Stimulated activated CD4-positive, alpha-beta T cell treated with anti-CD3 and anti-CD28 coated beads, TNF-alpha, amount 100 ng/mL, for 1 hour (primary cell): ENCODE data around the gene PHKB.

ENCODE experiments used
- DNase-seq, 3 donors: peaks; one replicate each; pipeline ENCODE4 v3.0.0-alpha.2; 2020; ENCODE audit warnings: low read depth in 3 of 3, low spot score in 1 of 3

Gene PHKB

DNA sequence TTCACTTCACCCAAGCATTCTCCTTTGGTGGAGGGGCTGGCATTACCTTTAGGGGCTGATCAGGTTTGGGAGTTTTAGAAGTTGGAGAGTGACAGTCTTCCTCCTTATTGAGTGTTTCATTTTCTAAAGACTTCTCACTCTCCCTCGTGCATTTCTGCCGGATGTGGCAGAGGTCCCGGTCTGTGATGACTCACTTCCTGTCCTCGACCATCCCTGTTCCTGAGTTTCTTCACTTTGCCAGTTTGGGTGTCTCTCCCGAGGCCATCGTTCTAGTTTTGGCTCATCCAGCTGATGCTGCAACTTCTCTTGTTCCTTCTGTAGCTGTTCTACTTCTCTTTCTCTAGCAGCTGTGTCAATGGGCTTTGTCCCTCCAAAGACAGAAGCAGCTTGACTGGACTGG lies 104.3 kb downstream of the PHKB start:
- no peak for DNase-seq

DNA sequence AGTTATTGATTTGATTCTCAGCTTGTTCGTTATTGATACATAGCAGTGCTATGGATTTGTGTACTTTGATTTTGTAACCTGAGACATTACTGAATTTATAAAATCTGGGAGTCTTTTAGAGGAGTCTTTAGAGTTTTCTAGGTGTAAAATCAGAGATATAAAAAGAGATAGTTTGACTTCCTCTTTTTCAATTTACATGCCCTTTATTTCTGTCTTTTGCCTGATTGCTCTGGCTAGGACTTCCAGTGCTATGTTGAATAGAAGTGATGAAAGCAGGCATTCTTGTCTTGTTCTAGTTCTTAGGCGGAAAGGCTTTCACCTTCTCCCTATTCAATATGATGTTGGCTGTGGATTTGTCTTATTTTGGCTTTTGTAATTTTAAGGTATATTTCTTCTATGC lies 106.2 kb downstream of the PHKB start:
- no peak for DNase-seq

GRCh38 chr16:47568351-47568750 lies 107.2 kb downstream of the PHKB start:
- DNase-seq, result no peak

DNA sequence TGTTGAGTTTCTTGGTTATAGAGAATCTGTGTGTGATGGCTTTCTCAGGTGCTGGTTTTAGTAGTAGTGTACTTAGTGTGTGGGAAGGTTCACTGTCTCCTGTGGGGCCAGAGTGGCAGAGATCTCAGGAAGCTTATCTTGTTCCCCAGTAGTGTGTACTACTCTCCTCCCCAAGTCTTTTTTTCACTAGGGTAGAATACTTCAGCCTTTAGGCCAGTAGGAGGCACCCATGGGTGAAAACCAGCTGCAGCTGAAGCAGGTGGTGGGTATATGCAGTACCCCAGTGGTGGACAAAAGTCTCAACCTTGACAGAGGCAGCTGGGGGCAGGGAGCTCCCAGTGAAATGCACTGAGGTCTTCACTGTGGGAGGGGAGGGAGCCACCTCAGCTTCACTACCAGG lies 109.9 kb downstream of the PHKB start:
- DNase-seq, result no peak

DNA sequence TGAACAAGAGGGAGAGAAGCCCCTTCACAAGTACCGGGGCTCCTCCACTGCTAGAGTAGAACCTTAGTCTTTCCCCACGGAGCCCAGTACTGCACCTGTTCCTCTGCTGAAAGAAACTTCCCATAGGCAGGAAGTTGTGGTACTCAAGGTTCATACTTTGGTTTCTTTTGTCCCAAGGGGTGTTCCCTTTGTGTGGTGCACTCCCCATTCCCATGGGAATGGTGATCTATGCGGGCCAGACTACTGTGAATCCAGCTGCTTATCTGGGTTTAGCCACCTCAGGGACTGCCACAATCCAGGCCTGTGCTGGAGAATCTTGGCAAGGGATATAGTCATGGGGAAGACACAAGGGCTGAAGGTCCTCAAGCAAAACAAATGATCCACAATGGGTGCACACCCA lies 110.6 kb downstream of the PHKB start:
- DNase-seq, result no peak

DNA sequence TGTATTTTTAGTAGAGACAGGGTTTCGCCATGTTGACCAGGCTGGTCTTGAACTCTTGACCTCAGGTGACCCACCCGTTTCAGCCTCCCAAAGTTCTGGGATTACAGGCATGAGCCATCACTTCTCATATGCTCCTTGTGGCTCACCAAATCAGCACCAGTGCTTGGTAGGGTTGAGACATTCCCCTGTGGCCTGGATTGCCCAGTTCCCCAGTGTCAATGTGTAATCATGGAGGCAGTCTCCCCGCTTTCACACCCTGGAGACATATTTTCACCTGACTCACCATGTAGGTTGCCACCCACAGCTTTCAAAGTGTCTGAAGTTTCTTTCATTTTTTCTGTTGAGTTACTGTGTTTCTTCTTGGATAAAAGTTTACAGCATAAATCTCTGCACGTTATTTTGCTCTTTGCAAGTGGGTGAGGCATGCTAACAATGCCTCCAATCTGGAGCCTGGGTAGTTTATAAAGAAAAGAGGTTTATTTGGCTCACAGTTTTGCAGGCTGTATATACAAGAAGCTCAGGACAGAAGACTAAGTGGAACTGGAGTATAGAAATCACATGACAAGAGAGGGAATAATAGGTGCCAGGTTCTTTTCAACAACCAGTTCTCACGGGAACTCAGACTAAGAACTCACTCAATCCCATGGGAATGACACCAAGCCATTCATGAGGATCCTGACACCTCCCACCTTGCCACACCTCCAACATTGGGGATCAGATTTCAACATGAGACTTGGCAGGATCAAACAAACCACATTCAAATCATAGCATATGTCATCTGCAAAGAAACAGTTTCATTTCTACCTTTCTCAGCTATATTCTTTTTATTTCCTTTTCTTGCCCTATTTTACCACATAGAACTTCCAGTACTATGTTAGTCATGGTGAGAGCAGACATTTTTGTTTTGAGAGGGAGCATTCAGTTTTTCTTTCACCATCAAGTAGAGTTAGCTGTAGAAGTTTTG lies 113.2 kb downstream of the PHKB start:
- no peak for DNase-seq

DNA sequence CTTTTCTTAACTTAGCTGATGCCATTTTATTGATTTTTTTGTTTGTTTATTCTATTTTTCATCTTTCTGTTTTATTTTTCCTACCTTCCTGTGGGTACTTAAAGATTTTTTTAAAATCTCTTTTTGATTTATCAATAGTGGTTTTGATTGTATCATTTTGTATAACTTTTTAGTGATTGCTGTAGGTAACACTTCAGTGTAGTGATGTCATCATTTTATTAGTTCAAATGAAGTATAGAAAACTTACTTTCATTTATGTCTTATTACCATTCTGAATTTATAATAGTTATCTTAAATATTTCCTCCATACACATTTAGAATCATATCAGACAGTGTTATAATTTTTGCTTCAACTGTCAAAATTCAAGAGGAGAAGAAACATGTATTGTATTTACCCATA lies 115.9 kb downstream of the PHKB start:
- DNase-seq, result no peak

GRCh38 chr16:47578033-47578432 lies 116.9 kb downstream of the PHKB start:
- DNase-seq, result no peak

DNA sequence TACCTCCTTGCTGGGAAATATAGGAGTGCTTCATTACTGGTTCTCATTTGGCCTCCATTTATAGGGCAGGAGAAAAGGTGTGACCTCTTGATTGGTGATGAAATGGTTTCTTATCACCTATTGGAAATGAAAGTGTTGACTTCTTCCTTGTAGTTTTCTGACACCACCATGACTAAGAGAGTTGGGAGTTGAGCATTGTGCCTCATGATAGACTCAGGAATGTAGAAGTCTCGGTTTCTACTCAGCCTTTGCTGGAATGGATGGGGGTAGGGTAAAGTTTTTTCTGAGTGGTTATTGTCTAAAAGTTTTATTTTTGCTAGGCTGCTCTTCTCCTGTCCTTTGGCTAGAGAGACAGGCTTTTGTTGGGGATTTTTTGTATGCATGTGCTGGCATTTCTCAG lies 117.4 kb downstream of the PHKB start:
- no peak for DNase-seq

- no peak for DNase-seq
Measured at GRCh38 chr16:47581114-47581513, 120.0 kb downstream of the PHKB start.

DNA sequence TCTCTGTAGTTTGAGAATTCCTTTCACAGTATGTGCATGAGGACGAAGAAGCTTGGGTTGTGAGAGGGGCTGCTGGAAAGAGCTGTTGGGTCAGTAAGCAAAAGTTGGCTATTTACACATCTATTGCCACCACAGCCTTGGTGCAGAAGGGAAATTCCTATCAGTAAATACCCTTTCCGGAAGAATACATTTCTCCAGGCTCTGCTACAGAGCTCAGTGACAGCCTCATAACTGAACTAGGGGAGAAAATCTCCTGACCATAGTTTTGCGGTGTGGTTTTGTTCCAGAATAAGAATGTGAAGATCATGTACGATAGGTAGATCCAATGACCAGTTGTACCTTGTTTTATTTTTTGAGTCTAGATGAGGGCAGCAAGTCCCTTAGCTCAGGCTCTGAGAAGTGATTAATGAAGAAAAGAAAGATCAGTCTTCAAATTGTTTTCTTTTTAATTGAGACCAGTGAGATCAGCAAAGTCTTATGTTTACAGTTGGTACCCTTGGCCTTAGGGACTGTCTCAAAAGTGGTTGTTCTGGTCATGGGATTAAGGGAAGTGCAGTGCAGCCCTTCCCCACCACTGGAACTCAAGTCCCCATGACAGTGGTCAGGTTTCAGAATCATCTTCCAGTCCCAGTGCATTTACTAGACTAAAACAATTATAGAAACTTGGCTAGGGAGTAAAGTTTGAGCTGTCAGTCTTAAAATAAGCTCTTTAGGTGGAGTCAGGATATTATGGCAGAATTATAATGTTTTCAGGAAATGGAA lies 123.5 kb downstream of the PHKB start:
- DNase-seq, result no peak

GRCh38 chr16:47586121-47586520 lies 125.0 kb downstream of the PHKB start:
- no peak for DNase-seq

- no peak for DNase-seq
Measured at GRCh38 chr16:47590472-47590871, 129.3 kb downstream of the PHKB start.

DNA sequence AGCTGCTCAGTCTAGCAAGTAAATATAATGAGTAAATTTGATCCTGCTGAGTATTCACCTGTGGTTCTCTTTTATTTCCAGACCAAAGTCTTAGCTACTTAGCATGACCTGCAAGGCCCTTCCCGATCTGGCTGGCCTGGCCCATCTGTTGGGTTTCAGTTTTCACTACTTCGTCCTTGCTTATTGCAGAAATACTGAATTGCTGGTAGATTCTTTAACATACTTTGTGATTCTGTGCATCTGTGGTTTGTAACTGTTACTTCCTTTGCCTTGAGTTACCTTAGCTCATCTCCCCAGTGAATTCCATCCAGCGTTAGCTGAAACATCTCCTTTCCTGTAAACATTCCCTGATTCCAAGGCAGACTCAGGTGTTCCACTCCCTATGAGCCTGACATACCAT lies 131.1 kb downstream of the PHKB start:
- DNase-seq, result no peak

DNA sequence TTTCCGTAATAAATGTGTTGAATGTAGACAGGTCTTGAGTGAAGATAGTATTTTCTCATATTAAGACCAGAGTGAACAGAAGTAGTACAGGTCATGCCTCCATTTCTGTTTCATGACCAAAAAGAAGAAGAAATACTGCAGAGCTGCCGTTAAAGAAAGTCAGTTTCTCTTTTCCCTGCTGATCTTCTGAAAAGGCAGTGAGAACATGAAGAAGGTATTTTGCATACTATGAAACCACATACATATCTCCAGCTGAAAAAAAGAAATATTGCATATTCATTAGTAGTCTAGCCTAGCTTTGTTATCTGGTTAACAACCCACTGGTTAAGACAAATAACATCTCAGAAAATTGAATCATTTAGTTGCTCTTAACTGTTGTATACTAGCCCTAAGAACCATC lies 138.4 kb downstream of the PHKB start:
- DNase-seq, result no peak

DNA sequence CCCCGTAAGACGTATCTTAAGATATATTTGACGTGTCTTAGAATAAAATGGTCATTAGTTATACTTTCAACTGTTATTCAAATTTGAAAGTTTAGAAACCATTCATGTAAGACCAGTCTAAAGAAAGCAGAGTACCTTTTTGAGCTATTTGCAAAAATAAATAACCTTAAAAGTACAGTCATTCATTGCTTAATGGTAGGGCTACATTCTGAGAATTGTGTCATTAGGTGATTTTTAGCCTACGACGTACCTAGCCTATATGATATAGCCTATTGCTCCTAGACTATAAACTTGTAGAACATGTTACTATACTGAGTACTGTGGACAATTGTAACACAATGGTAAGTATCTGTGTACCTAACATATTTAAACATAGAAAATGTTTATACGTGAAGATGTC lies 139.2 kb downstream of the PHKB start:
- no peak for DNase-seq

- no peak for DNase-seq
Measured at GRCh38 chr16:47604306-47604705, 143.2 kb downstream of the PHKB start.

GRCh38 chr16:47611042-47611441 lies 149.9 kb downstream of the PHKB start:
- no peak for DNase-seq

DNA sequence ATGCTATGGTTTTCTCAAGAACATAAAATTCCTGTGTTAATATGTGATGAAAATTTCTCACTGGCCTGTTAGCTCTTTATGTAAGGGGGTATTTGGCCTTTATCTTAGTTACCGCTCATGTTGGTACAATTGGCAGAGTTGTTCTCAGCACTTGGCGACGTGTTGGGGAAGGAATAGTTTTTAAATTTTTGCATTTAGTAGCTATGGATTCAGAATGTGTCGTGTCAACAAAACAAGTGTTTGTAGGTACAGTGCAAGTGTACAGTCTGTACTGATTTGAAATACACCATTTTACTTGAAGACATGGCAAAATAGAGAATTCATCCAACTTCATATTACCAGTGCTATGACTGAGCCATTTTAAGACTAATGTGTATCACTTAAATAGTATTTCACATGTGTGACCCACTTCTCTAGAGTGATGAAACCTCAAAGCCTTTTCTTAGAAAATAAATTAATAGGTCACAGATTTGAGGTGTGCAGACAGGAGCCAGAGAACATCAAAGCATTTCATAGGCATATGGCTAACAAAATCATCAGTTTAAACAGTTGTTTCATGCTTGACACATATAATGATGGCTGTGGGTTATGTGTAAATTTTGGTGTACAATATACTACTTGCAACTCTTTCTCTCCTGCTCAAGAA lies 150.8 kb downstream of the PHKB start:
- DNase-seq, result no peak

DNA sequence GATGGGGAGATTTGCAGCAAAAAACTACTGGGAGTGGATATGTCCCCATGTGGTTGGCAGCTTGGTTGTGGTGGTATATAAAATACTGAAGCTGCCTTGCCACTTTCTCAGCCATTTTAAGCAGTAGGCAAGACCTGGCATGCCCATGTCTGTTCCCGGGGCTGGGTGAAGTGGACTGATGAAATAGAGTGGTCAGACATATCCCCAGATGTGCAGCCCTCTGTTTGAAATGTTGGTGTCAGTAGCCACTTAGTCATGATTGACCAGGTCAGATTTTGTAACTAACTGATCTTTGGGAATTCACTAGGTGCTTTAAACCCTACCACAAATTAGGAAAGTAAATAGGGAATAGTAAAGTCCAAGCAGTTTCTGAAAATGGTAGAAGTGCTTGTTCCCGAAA lies 151.6 kb downstream of the PHKB start:
- no peak for DNase-seq

DNA sequence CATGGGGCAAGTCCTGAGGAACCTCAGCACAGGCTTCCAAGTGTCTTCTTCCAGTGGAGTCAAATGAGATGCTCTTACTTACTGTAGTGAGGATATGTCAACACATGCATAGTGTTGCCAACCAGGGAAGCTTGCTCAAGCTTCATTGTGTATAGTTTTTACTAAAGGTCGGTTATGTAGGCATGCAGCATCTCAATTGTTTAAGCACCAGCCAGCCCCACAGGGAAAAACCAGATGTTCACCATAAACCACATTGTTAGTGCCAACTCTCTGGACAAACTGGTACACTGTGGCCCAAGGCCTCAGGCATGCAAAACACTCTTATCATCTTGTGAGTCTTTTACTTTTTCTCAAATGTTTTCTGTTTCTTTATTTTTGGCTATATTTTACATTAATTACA lies 152.1 kb downstream of the PHKB start:
- no peak for DNase-seq

- DNase-seq, result no peak
Measured at GRCh38 chr16:47617732-47618131, 156.6 kb downstream of the PHKB start.
